ENCODE results near the gene TSSK6.

The TSSK6 gene

GRCh38 chr19:19544257-19544953 lies 29.1 kb upstream of the TSSK6 start:
- no peak for DNase-seq

DNA sequence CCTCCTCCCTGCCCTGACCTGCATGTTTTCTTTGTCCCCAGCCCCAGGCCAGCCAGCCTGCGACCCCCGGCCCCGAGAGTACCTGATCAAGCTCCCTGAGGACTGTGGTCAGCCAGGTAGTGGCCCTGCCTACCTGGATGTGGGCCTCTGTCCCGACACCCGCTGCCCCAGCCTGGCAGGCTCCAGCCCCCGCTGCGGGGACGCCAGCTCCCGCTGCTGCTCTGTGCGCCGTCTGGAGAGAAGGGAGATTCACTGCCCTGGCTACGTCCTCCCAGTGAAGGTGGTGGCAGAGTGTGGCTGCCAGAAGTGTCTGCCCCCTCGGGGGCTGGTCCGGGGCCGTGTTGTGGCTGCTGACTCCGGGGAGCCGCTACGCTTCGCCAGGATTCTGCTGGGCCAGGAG lies 28.3 kb upstream of the TSSK6 start:
- DNase-seq, result no peak

DNA sequence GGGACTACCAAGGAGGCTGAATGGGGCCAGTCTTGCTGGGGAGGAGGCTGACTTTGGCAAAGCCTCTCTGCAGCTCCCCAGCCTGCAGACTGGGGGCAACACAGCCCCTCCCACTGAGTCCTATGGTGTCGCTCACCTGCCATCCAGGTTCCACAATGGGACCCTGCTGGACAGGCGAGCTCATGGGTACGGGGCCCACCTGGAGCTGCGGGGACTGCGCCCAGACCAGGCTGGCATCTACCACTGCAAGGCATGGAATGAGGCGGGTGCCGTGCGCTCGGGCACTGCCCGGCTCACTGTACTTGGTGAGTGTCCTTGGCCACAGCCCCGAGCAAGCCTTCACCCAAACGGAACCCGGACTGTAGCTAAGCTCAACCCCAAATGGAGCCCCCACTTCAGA lies 27.8 kb upstream of the TSSK6 start:
- DNase-seq, result no peak

- DNase-seq, result no peak
Measured at GRCh38 chr19:19542507-19542906, 27.2 kb upstream of the TSSK6 start.

DNA sequence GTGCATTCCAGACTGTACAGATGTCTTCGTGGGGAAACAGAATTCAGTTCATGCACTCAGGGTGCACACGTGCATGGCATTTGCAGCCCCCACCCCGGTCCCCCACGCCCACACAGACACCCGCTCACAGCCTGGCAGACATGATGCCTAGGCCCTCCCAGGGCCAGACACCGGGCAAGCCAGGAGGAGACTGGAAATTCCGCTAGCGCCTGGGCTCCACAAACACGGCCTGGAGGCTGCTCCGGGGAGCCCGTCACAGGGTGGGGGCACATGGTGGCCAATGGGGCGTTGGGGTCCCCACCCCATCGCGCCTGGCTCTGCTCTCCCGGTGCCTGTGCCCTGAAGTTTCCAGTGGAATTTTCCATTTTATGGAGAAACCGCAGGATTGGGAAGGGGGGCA lies 26.3 kb upstream of the TSSK6 start:
- no peak for DNase-seq

GRCh38 chr19:19540715-19541515 lies 25.6 kb upstream of the TSSK6 start:
- DNase-seq, result peak; percentile 80 to 86

DNA sequence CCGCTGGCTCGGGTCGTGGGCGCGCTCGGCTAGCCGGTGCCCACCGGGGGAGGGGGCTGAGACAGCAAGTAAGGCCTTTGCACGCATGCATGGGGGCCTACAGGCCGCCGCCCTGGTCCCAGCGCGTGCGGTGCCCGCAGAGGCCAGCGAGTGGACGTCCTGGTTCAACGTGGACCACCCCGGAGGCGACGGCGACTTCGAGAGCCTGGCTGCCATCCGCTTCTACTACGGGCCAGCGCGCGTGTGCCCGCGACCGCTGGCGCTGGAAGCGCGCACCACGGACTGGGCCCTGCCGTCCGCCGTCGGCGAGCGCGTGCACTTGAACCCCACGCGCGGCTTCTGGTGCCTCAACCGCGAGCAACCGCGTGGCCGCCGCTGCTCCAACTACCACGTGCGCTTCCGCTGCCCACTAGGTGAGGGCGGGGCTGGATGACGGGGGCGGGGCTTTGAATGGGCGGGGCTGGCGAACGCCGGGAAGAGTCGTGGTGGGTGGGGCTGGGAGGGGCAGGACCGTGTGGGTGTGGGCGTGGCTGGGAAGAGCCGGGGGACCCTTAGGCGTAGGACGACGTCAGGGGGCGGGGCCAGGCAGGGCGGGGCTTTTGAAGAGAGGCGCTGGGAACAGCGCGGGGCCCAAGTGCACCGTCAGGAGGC lies 24.8 kb upstream of the TSSK6 start:
- peak; percentile 80 to 83 for DNase-seq

DNA sequence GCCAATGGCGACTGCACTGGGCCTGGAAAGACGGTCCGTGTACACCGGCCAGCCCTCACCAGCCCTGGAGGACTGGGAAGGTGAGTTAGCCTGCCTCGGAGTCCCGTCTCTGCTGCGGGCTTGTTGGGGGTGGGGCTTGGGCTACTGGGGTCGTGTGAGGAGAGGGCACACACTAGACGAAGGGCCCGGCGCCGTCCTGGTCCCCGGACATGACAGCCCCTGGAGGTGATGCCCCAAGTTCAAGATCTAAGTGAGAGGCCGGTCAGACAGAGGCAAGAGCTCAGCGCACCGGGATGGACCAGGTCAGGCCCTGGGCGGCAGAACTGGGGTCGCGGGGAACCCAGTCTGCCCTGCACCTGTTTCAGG lies 24.3 kb upstream of the TSSK6 start:
- DNase-seq, result no peak

DNA sequence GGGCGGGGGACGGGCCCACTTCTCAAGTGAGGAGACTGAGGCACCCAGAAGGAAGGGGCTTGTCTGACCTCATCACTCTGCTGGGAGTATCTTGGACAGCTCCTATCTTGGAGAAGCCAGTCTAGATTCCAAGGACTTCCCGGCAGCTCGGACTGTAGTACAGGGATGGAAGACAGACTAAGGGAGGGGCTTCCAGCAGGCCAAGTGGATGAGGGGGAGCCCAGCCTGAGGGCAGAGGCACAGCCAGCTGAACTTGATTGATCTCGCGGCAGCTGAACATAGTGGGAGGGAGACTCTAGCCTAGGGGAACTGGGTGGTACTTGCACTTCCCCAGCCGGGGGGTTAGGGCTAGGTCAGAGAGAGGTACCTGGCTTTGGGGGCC lies 23.4 kb upstream of the TSSK6 start:
- DNase-seq, result no peak

DNA sequence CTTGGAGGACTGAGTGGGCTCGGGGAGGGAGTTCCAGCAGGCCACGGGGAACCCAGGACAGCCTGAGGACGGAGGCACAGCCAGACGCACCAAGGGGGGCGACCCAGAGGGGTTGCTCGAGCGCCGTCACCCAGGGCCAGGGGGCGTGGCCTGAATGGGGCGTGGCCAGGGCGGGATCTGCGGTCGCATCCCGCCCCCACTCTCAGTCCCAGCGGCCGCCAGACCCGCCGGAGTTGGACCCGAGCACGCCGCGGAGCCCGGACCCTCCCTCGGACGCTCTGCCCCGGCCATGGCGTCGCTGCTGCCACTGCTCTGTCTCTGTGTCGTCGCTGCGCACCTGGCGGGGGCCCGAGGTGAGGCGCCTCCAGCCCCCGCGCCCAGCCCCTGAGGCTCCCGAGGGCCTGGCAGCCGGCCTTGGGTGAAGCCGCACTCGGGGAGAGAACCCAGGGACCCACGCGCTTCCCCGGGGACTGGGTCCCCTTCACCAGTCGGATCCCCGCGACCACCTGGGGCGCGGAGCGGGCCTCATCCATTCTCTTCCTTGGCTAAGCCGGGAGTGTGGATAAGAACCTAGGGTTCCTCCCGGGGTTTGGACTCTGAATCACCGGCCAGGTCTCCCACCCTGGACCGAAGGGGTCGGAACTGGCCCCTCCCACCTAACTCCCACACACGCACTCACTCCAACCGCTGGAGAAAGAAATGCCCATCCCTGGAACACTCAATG lies 22.9 kb upstream of the TSSK6 start, which contains the start of gene CILP2:
Gene CILP2 (plus strand): TSS at position 205 of the 724 bp plus-strand sequence. CDS start 85 bp downstream, at position 290.
- peak; percentile 22 to 49 for DNase-seq

DNA sequence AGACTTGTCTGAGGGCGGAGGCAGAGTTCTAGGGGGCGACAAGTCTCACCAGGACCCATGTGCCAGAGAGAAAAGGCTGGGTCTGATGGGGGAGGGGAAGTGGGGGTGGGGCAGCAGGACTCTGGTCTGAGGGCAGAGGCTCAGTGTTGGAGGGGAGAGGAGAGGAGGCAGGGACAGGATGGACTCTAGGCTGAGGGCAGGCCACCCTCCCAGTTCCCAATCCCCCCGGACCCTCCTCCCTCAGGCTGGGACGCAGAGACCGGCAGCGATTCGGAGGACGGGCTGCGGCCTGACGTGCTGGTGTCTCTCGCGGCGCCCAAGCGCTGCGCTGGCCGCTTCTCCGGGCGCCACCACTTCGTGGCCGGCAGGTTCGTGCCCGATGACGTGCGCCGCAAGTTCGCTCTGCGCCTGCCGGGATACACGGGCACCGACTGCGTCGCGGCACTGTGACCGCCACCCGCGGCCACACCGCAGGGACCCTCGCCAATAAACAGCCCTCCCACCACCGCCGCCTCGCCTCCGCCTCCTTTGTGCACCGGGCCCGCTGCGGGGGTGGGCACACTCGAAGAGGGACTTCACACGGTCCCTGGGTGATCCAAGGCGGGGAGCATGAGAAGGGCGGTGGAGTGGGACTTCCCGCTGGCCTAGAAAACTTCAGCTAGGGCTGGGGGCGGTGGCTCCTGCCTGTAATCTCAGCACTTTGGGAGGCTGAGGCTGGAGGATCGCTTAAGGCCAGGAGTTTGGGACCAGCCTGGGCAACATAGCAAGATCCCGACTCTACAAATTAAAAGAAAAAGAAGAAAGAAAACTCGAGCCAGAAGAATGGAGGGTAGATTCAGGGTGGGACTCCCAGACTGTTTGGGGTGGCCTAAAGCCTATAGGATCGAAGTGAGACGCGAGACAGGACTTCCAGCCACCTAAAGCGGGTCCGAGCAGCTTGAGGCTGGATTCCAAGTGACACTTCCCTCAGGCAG lies 22.0 kb upstream of the TSSK6 start:
- DNase-seq, result peak in 1 of 2 donors; percentile 39

- DNase-seq, result no peak
Measured at GRCh38 chr19:19535311-19536191, 20.2 kb upstream of the TSSK6 start.

GRCh38 chr19:19534556-19535265 lies 19.4 kb upstream of the TSSK6 start:
- no peak for DNase-seq

DNA sequence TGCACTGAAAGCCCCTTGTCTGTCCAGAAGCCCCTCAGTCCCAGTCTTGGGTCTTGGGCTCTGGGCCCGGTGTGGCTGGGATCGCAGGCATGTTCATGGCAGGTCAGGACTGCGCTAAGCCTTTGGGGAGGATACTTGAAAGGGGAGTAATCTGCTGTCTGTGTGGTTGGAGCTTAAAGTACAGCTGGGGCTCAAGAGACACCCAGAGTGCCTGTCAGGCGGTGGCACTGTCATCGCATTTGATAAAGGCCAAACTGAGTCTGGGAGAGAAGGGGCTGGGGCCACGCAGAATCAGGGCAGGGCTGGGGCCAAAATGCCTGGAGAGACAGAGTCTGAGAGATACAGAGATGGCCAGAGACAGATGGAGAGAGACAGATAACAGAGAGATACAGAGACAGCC lies 18.5 kb upstream of the TSSK6 start:
- DNase-seq, result no peak

- DNase-seq, result no peak
Measured at GRCh38 chr19:19532806-19533701, 17.7 kb upstream of the TSSK6 start.

- peak; percentile 78 to 87 for DNase-seq
Measured at GRCh38 chr19:19531951-19532805, 16.8 kb upstream of the TSSK6 start.

DNA sequence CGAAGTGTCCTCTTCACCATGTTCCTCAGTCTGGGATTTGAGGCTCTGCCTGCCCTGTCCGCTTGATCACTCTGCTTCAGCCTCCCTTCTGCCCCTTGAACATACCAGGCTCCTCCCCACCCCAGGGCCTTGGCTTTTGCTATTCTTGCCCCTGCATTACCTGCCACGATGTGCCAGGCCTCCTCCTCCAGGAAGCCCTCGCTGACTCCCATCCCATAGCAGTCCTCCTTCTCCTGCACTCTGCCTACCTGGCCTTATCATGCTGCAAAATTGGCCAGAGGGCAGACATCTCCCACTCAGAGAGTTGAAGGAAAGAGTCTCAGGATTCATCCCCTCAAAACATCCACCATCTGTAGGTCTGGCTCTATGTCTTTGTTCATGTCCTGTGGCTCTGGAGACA lies 15.5 kb upstream of the TSSK6 start:
- DNase-seq, result no peak

- DNase-seq, result no peak
Measured at GRCh38 chr19:19530423-19530804, 15.1 kb upstream of the TSSK6 start.

Measured in CD4-positive, alpha-beta T cell treated with Interferon alpha-2 for 1 hour (primary cell).